ENCODE results near the gene ASB2. TPM values are rescaled to one million over a fixed set of nuclear protein-coding genes. Genes with fewer than 3 reads are reported as not detected.

ASB2 gene
- total RNA-seq, 1 donor from 2014 or later, result 24.1 TPM

GRCh38 chr14:93955850-93956481 is 20.4 kb downstream of the ASB2 start:
- no peak overlapping the region for H3K27ac ChIP-seq
- no peak overlapping the region for H3K4me3 ChIP-seq
- intact Hi-C loops (cut with DNase I), result no loop called here

GRCh38 chr14:93954900-93955849 is 21.2 kb downstream of the ASB2 start:
- H3K4me1 ChIP-seq, result peaks cover 17% of the 10 kb centered on the region
- H3K36me3 ChIP-seq, result no peaks in the 10 kb centered on the region
- no peak overlapping the region for H3K27ac ChIP-seq
- intact Hi-C loops (cut with DNase I), result no loop called here
- TF ChIP-seq POLR2AphosphoS5 (IDR thresholded peaks at IDR 0.05; ENCODE audit: insufficient read depth in 1 of 2, low read depth in 1 of 2), result peak in 1 of 2 donors; percentile 18
- no peak for TF ChIP-seq POLR2A (IDR thresholded peaks at IDR 0.05)
- DNase-seq (ENCODE audit: extremely low spot score in 2 of 2), result no peak
- no peaks in the 10 kb centered on the region for H3K27me3 ChIP-seq
- H3K4me3 ChIP-seq, result no peak overlapping the region
- no peaks in the 10 kb centered on the region for H3K9me3 ChIP-seq

More at GRCh38 chr14:93955850-93956481, 20.4 kb downstream of the ASB2 start:
- DNase-seq (ENCODE audit: extremely low spot score in 2 of 2), result no peak
- Histone ChIP-seq H3K27me3 (no peaks in the 10 kb centered on the region), H3K4me1 (peaks cover 17% of the 10 kb centered on the region), H3K36me3 (no peaks in the 10 kb centered on the region), H3K9me3 (no peaks in the 10 kb centered on the region)
- no peak for TF ChIP-seq POLR2AphosphoS5 (IDR thresholded peaks at IDR 0.05; ENCODE audit: insufficient read depth in 1 of 2, low read depth in 1 of 2)
- TF ChIP-seq POLR2A (IDR thresholded peaks at IDR 0.05), result no peak

GRCh38 chr14:93954516-93954830 is 21.9 kb downstream of the ASB2 start:
- Histone ChIP-seq H3K9me3 (no peaks in the 10 kb centered on the region), H3K4me1 (peaks cover 10% of the 10 kb centered on the region), H3K4me3 (no peak overlapping the region), H3K27ac (no peak overlapping the region), H3K36me3 (no peaks in the 10 kb centered on the region), H3K27me3 (no peaks in the 10 kb centered on the region)
- TF ChIP-seq POLR2A (IDR thresholded peaks at IDR 0.05) (no peak), CTCF (IDR thresholded peaks at IDR 0.05) (no peak), POLR2AphosphoS5 (IDR thresholded peaks at IDR 0.05; ENCODE audit: insufficient read depth in 1 of 2, low read depth in 1 of 2) (no peak)
- DNase-seq (ENCODE audit: extremely low spot score in 2 of 2), result no peak
- intact Hi-C loops (cut with DNase I), result no loop called here

- no peaks in the 10 kb centered on the region for H3K27me3 ChIP-seq
- no peak for TF ChIP-seq CTCF (IDR thresholded peaks at IDR 0.05)
- no peak overlapping the region for H3K27ac ChIP-seq
- H3K4me1 ChIP-seq, result peaks cover 5% of the 10 kb centered on the region
- H3K36me3 ChIP-seq, result no peaks in the 10 kb centered on the region
- no peak for DNase-seq (ENCODE audit: extremely low spot score in 2 of 2)
- intact Hi-C loops (cut with DNase I), result no loop called here
- no peaks in the 10 kb centered on the region for H3K9me3 ChIP-seq
- no peak overlapping the region for H3K4me3 ChIP-seq
Measured at GRCh38 chr14:93953739-93954515, 22.4 kb downstream of the ASB2 start.

GRCh38 chr14:93953263-93953662 is 23.1 kb downstream of the ASB2 start:
- Histone ChIP-seq H3K4me3 (no peak overlapping the region), H3K27ac (no peak overlapping the region), H3K27me3 (no peaks in the 10 kb centered on the region), H3K9me3 (no peaks in the 10 kb centered on the region), H3K4me1 (no peaks in the 10 kb centered on the region), H3K36me3 (no peaks in the 10 kb centered on the region)
- intact Hi-C loops (cut with DNase I), result no loop called here
- TF ChIP-seq POLR2A (IDR thresholded peaks at IDR 0.05), result no peak
- no peak for DNase-seq (ENCODE audit: extremely low spot score in 2 of 2)

GRCh38 chr14:93952829-93953228 is 23.5 kb downstream of the ASB2 start:
- Histone ChIP-seq H3K27ac (no peak overlapping the region), H3K4me3 (no peak overlapping the region), H3K4me1 (no peaks in the 10 kb centered on the region), H3K9me3 (no peaks in the 10 kb centered on the region), H3K36me3 (no peaks in the 10 kb centered on the region), H3K27me3 (no peaks in the 10 kb centered on the region)
- no peak for DNase-seq (ENCODE audit: extremely low spot score in 2 of 2)
- TF ChIP-seq CTCF (IDR thresholded peaks at IDR 0.05) (no peak), POLR2A (IDR thresholded peaks at IDR 0.05) (no peak), POLR2AphosphoS5 (IDR thresholded peaks at IDR 0.05; ENCODE audit: insufficient read depth in 1 of 2, low read depth in 1 of 2) (no peak)
- intact Hi-C loops (cut with DNase I), result no loop called here
